Activated T-cell treated with anti-CD3 and anti-CD28 coated beads, Interleukin-2, amount 50 U/mL, for 1 hour (primary cell): Measurements from ENCODE around the gene RIC8B.

ENCODE experiments used
- DNase-seq: peaks from one replicate; pipeline ENCODE4 v3.0.0-alpha.2; 2020

Gene RIC8B

GRCh38 chr12:106873983-106874382 lies 99.5 kb downstream of the RIC8B start:
- no peak for DNase-seq

- no peak for DNase-seq
Observed at GRCh38 chr12:106878804-106879203, 104.3 kb downstream of the RIC8B start.

- no peak for DNase-seq
Observed at GRCh38 chr12:106879612-106880011, 105.1 kb downstream of the RIC8B start.

- no peak for DNase-seq
Observed at GRCh38 chr12:106883426-106883825, 108.9 kb downstream of the RIC8B start.

GRCh38 chr12:106885026-106885425 lies 110.5 kb downstream of the RIC8B start:
- DNase-seq = no peak

- DNase-seq = no peak
Observed at GRCh38 chr12:106885541-106886249, 111.2 kb downstream of the RIC8B start.

- no peak for DNase-seq
Observed at GRCh38 chr12:106886932-106887331, 112.5 kb downstream of the RIC8B start.

- no peak for DNase-seq
Observed at GRCh38 chr12:106888348-106888970, 114.0 kb downstream of the RIC8B start.

- no peak for DNase-seq
Observed at GRCh38 chr12:106889326-106889725, 114.8 kb downstream of the RIC8B start.

- no peak for DNase-seq
Observed at GRCh38 chr12:106889950-106890626, 115.6 kb downstream of the RIC8B start.

GRCh38 chr12:106892075-106892474 lies 117.6 kb downstream of the RIC8B start:
- no peak for DNase-seq

GRCh38 chr12:106893451-106893850 lies 119.0 kb downstream of the RIC8B start:
- no peak for DNase-seq

GRCh38 chr12:106894774-106895173 lies 120.3 kb downstream of the RIC8B start:
- DNase-seq = no peak

GRCh38 chr12:106896603-106897002 lies 122.1 kb downstream of the RIC8B start:
- no peak for DNase-seq

- no peak for DNase-seq
Observed at GRCh38 chr12:106897082-106897481, 122.6 kb downstream of the RIC8B start.

- no peak for DNase-seq
Observed at GRCh38 chr12:106897981-106898901, 123.8 kb downstream of the RIC8B start.

- no peak for DNase-seq
Observed at GRCh38 chr12:106900554-106900953, 126.1 kb downstream of the RIC8B start.

GRCh38 chr12:106901276-106901675 lies 126.8 kb downstream of the RIC8B start:
- DNase-seq = no peak

GRCh38 chr12:106902053-106902452 lies 127.6 kb downstream of the RIC8B start:
- DNase-seq = no peak

- DNase-seq = peak; percentile 82
Observed at GRCh38 chr12:106903241-106903945, 128.9 kb downstream of the RIC8B start.

GRCh38 chr12:106906715-106907114 lies 132.2 kb downstream of the RIC8B start:
- DNase-seq = no peak

GRCh38 chr12:106907411-106907810 lies 132.9 kb downstream of the RIC8B start:
- no peak for DNase-seq
